Inferior parietal cortex (tissue), 1 donor: ENCODE measurements around the gene FAM228A.
"Not testable (repeated sequence)": the region's sequence is repeated elsewhere in the genome, so short reads cannot be mapped to it uniquely, and the experiment has no call there.

Experiments used
- DNase-seq: peaks from one replicate; pipeline ENCODE4 v3.0.0-alpha.2; 2016; ENCODE audit errors: extremely low spot score

Gene FAM228A

DNA sequence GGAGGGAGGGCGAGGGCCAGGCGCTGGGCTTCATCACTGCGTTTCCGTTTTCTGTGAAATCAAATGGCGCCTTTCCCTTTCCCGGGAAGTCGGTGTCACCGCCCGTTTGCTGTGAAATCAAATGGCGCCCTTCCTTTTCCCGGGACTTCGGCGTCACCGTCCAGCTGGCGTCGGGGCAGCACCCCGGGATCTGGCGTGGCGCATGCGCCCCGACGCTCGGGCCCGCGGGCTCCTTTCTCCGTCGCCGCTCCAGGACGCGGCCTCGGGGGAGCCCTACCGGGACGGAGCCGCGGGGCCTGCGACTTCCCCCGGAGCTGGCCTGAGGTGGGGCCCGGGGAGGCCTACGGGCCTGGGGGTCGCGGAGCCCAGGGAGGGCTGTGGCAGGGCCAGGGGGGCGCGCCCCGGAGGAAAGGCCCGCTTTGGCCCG, at the start of gene FAM228A:
TSS of gene FAM228A (plus strand) at position 203 of the 427 bp plus-strand sequence. CDS start 428 bp downstream, outside the sequence.
- no peak for DNase-seq

DNA sequence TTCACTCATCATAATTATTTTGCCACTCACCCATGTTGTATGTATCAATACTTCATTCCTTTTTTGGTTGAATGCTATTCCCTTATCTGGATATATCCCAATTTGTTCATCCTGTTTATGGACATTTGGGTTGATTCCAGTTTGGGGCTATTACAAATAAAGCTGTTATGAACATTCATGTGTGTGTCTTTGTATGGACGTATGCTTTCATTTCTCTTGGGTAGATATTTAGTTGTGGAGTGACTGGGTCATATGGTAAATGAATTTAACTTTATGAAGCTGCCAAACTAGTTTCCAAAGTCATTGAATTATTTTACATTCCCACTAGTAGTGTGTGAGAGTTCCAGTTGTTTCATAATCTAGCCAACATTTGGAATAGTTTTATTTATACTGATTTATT, 48.9 kb upstream of the FAM228A start:
- no peak for DNase-seq

DNA sequence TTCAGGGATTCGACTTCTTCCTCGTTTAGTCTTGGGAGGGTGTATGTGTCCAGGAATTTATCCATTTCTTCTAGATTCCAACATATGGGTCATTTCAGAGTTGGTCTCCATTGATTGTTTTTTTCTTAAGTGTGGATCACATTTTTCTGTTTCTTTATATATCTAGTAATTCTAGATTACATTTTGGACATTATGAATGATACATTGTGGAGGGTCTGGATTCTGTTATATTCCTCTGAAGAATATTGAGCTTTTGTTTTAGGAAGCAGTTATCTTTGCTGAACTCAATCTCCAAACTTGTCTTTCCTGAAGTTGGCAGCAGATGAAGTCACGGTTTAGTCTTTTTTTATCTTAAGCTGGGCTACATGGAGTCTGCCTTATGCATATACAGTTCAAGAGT, 42.3 kb upstream of the FAM228A start:
- no peak for DNase-seq

DNA sequence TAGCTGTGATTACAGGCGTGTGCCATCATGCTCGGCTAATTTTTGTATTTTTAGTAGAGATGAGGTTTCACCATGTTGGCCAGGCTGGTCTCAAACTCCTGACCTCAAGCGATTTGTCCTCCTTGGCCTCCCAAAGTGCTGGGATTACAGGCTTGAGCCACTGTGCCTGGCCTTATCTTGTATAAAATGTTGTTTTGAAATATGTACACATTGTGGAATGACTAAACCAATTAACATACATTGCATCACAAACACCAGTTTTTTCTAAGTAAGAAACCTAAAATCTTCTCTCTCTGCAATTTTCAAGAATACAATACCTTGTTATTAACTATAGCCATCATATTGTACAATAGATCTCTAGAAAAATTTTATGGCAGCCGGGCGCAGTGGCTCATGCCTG, 34.5 kb upstream of the FAM228A start:
- not testable (repeated sequence) for DNase-seq

DNA sequence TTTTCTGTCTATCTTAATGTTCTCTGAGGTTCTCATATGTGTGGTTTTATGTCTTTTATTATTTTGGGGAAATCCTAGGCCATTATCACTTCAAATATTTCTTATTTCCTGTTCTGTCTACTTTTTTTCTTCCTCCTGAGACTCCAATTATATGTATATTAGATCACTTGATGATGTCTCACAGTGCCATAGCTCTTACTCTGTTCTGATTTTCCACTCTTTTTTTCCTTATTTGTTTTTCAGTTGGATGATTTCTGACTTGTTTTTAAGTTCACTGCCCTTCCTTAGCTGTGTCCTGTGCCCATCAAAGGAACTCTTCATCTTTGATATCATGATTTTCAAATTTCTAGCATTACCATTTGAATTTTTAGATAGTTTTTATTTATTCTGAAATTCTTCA, 27.5 kb upstream of the FAM228A start:
- no peak for DNase-seq

DNA sequence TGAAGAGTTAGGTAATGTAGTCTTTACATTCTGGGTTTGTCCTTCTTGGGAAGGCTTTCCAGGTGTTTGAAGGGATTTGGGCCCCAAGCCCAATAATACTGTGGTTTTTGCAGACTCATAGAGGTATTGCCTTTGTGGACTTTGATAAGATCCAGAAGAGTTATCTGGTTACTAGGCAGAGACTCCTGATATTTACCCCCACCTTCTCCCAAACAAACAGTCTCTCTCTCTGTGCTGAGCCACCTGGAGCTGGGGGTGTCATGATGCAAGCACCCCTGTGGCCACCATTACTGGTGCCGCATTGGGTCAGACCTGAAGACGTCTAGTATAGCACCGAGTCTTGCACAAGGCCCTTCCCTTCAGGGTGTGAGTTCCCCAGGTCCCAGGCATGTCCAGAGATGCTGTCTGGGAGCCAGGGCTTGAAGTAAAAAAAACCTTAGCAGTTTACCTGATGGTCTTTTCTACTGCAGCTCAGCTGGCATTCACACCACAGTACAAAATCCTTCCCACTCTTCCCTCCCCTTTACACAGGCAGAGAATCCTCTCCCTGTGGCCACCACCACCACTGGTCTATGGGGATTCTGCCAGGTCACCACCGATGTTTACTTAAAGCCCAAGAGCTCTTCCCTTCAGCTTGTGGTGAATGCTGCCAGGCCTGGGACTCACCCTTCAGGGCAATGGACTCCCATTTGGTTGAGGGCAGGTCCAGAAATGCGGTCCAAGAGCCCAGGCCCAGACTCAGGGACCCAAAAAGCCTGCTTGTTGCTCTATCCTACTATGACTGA, 22.2 kb upstream of the FAM228A start:
- no peak for DNase-seq

DNA sequence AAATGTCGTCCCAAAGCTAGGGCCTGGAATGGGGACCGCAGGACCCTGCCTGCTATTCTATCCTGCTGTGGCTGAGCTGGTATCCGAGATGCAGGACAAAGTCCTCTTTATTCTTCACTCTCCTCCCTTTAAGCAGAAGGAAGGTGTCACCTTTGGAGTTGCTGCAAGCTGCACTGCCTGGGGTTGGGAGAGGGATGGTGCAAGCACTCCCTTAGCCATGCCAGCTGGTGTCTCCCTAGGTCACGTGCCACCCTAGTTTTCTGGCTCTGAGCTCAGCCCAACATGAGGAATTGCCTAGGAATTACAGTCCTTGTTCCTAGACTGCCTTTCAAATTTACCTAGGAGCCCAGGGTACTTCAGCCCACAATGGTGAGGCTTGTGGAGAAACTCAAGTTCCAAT, 21.4 kb upstream of the FAM228A start:
- DNase-seq, result no peak

DNA sequence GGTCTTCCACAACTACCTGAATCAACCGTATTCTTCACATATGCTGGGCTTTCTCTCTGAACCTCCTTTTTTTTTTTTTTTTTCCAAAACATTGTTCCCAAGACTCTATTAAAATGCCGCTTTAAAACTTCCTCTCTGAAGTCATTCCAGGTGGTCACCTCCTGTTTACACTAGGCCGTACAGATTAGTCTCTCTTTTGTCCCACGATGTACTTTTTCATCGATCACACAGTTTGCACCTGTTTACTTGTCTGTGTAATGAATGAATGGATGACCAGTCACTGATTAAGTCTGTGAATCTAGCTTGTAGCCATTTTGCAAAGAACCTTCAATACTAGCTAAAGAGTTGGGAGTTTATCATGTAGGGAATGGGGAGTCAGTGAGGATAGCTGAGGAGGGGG, 16.7 kb upstream of the FAM228A start:
- DNase-seq, result no peak

DNA sequence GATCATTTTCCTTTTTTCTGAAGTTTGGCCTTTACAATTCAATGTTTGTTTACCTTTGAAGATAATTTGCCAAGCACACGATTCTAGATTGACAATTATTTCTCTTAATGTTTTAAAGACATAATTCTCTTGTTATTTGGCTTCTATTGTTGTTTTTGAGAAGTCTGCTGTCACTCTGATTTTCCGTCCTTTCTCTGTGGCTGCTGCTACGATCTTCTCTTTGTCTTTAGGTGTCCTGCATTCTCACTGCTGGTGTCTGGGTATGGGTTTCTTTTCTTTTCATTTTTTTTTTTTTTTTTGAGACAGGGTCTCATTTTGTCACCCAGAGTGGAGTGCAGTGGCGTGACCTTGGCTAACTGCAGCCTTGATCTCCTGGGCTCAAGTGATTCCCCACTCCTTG, 15.1 kb upstream of the FAM228A start:
- DNase-seq, result no peak

DNA sequence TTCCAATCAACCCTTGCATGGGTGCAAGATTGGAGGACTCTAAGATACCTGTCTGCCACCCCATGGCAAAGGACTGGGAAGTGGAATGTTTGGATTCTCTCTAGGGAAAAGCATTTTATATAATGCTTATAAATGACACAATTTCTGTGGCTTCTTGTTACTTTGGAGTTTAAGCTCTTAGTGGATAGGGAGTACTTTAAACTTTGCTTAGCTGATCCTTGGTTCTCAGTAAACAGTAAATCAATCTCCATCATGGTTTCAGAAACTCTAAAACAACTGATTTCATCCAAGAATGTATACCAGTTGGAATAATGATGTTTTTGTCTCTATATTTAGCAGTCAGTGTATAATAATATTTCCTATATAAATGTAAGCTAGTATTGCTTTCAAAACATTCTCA, 14.1 kb upstream of the FAM228A start:
- no peak for DNase-seq

DNA sequence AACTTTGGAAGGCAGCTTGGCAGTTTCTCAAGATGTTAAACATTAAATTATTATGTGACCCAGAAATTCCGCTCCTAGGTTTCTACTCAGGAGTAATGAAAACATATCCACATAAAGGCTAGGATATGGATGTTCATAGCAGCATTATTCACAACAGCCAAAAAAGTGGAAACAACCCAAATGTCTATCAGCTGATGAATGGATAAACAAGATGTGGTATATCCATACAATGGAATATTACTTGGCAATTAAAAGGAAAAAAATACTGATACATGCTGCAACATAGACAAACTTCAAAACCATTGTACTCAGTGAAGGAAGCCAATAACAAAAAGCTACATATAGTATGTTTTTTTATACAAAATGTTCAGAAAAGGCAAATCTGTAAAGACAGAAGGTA, 12.4 kb upstream of the FAM228A start:
- no peak for DNase-seq

DNA sequence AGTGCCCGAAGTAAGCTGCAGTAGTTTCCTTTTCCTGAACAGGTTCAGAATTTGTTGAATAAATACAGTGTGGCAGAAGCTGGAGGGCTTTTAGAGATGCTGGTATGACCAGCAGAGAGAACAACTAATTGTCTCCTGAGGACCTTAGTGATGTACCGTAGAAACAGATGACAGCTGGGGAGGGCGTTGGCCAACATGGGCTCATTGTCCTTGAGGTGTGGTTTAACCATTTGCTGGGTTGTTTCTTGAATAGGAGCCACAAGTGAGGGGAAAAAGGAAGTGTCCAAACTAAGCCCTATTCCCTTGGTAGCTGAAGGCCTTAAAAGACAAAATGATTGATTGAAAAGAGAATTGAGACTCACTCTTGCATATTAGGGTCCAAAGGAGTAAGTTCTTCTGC, 11.7 kb upstream of the FAM228A start:
- no peak for DNase-seq

DNA sequence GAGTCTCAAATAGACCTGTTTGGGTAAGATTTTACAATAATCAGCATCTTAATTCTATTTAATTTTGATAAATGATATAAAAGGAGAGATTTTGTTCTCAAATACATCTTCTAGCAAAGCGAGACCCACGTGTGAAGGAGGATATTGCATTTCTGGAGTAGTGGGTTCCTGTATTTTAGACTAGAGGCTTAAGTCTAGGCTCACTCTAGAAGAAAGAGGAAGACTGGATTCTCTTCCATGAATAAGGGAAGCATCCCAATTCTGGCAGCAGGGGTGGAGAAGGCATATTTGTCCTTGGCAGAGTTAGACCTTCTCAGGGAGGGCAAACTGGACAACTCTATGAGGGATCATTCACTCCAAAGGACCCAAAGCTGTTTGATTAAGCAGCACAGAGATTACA, 11.3 kb upstream of the FAM228A start:
- DNase-seq, result no peak

DNA sequence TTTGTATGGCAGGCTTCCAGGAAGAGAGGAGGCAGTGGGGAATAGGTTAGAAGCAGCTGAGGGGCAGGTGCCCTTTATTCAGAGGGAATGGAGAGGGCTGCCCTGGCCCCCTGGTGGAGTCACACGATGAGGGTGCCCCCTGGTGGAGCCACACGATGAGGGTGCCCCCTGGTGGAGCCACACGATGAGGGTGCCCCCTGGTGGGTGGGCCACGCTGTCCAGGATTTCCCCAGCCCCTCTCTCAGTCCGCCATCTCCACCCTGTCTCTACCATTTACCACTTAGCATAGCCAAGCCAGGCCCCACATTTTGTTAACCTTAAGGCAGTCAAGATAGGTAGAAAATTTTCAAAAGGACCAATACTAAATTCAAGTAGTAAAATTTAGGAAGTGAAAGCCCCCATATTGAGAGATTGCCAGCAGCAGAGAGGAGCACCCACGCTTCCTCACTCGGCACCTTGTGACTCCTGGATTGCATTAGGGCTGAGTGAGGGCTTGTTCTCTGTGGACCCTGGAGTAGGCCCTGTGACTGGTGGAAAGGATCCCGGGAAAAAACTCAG, 10.4 kb upstream of the FAM228A start:
- DNase-seq, result no peak

DNA sequence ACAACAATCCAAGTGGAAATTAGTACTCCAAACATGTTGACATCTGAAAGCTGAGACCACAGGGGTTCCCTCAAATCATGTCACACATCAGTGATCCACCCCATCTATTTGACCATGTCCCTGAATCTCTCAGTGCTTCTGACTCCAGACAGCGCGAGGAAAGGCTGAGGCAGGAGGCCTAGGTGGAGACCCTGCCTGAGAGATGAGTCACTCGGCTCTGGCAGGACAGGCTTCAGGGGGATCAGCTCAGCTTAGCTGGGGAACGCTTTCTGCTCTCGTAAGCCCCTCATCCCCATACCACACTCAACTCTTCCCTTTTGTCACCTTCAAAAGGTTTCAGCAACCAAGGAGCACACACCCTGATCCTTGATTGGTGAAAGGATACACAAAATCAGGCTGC, 5.8 kb upstream of the FAM228A start:
- no peak for DNase-seq

DNA sequence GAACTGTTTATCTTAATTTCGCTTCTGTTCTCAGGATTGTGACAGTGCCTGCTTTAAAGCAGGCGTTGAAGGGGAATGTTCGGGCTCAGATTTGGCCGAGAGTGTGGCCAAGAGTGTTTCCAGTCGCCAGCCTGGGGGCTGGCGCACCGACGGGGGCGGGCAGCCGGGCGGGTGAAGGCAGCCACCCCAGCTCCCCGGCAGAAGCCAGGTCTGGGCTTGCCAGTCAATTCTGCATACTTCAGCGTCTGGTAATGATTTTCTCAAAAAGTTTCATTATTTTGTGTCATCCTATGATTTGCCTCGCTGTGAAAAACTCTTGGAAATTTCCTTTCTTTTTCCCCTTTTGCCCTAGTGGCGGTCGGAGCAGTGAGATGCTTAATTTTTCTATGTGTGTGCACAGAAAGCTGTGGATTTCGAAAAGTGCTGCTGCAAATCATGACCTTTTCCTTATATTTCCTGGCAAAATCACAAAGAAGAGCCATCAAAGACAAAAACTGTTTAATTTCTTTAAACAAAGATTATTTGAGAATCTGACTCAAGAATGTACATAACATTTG, 856 bp downstream of the FAM228A start:
- DNase-seq, result no peak

DNA sequence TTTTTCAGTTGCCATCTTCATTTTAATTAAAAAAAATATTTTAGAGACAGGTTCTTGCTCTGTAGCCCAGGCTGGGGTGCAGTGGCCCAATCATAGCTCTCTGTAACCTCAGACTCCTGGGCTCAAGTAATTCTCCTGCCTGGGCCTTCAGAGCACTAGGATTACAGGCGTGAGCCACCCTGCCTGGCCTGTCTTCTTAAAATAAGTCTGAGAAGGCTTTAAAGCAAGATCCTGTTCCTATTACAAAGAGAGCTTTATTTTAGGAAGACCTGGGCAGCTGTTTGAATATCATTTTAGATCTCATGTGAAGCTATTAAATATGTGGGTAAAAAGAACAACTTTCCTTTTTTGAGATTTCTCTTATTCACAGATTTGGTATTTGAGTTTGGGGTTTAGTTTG, 1.5 kb downstream of the FAM228A start:
- DNase-seq, result no peak

DNA sequence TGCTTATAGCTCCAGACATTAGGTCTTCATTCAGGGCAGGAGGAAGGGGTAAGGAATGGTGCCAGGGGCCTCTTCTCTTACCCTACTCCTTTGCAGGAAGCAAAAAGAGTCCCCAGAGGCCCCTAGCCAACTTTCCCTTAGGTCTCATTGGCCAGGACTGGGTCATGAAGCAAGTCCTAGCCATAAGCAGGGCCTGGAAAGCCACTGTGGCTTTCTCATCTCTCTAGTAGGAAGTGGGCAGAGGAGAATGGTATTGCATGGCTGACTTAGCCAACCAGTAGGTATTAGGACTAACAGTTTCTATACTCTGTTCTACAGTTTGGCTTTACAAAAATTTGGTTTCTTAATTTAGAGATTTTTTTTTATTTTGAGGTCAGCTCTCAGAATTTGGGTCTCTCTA, 4.8 kb downstream of the FAM228A start:
- no peak for DNase-seq

DNA sequence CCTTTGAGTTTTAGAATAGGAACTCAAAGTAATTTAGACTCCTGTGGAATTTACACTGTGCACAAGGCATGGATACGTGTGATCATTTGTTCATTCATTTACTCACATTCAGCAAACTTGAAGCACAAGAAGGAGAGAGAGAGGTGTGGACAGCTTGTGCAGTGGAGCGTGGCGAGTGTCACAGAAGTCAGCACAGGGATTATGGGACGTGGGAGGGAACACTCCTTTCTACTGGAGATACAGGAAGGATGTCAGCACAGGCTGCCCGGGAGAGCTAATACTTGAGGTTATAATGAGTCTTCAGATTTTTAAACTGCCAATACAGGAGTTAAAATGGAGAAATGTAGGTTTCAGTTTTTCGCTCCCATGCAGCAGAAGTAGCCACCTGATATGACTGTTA, 7.0 kb downstream of the FAM228A start:
- no peak for DNase-seq

DNA sequence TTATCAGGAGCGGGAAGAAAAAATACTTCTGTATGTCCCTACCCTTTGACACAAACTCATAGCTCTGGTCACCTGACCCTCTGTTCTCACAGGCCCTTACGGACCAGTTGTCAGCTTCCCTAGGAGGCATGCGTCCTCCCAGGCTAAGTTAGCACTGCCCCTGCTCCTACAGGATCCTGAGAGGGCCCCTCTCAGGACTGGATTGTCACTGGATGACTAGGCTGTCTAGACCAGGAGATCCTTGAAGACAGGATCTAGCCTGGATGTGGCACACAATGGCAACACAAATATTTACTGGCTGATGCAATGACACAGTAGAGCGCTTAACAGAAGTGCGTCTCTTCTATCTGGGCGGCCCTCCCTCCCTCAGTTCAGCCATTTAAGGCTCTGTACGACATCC, 7.7 kb downstream of the FAM228A start:
- DNase-seq, result no peak

DNA sequence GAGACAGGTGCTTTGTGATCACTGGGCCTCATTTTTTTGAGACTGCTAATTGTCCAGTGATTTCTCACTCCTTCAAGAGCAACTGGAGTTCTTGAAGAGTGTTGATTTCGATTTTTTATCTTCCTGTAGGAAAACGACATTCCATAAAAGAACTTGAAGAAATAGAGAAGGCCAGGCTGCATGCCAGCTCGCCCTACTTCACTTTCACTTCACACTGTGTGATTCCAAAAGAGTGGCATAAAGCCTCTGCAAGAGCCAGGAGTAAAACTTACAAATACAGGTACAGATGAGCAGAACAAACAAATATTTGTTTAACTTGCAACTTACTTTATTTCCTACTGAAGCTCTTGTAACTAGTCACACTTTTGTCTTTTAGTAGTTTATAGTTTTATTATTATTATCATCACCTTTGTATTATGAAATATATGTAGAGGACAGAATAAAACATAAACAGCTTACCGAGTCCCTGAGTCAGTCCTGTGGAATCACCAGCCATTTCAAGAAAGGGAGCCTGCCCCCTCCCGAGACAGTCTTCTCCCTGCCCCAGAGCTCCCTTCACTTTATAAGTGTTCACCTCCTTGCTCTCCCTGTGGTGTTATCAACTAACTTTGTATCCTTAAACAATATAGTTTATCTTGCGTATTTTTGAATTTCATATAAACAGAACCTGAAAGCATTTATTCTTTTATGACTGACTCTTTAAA, 8.7 kb downstream of the FAM228A start:
- DNase-seq, result no peak

DNA sequence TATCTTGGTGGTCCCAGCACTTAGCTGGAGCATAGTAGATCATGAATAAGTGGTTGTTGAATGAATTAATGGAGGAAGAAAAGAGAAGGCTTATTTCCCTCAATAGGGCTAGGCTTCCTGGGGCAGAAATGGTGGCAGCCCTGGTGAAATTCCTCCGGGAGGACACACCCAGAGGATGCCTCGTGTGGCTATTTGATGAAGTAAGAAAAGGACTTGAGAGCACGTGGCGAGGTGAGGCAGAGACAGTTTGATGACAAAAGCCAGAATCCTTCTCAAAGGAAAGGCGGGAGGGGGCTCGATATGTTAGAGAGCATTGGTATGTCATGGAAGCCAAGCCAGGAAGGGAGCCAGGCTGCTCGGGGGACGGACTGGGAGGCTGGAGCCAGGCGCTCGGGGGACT, 14.7 kb downstream of the FAM228A start:
- DNase-seq, result no peak

DNA sequence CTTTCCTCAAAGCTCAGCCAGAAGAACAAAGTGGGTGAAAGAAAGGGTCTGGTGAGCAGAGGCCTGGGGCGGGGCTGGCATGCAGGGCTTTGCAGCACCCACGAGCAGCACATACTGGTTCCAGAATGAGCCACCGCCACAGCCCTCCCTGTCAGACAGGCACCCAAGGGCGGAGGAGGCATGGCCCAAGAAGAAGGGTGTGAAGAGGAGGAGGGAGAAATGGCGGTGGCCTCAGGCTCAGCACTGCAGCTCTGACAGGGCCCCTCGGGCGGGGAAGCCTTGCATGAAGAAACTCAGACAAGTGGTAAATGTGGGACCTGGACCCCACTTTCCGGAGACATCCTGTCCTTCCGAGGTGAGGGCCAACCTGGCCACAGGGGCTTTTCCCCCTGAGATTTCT, 15.7 kb downstream of the FAM228A start:
- DNase-seq, result no peak
